Neural cell (in vitro differentiated cells): ENCODE data around the gene REC8. TPM values are rescaled to one million over a fixed set of nuclear protein-coding genes. Genes with fewer than 3 reads are reported as not detected.

Experiments
- H2AFZ ChIP-seq: fragments of 200-600, 300-800 bp; sonication (generic), shearing (Covaris generic); 2 replicates; pipeline ENCODE4 v1.6.0; 2014; ENCODE audit warnings: low read depth, mild to moderate bottlenecking, antibody characterized with exemption, low read length, moderate library complexity
- H3F3A ChIP-seq: fragments of 200-600 bp; shearing (Covaris generic); 2 replicates; pipeline ENCODE4 v1.6.1; 2016; ENCODE audit warnings: mild to moderate bottlenecking, moderate library complexity, mixed read lengths, antibody characterized with exemption, low read length; ENCODE audit not compliant: insufficient read depth, poor library complexity, severe bottlenecking
- H3K27ac ChIP-seq: fragments of 200-600, 300-800 bp; sonication (generic), shearing (Covaris generic); 2 replicates; pipeline ENCODE4 v1.5.1; 2014; ENCODE audit warnings: mild to moderate bottlenecking, low read length, moderate library complexity
- H3K27me3 ChIP-seq: fragments of 300-800, 200-600 bp; sonication (generic), shearing (Covaris generic); 2 replicates; pipeline ENCODE4 v1.6.0; 2014; ENCODE audit warnings: mild to moderate bottlenecking, low read depth, low read length, moderate library complexity; ENCODE audit not compliant: insufficient read depth
- H3K36me3 ChIP-seq: fragments of 300-800, 200-600 bp; sonication (generic), shearing (Covaris generic); 2 replicates; pipeline ENCODE4 v1.5.1; 2014; ENCODE audit warnings: mild to moderate bottlenecking, antibody characterized with exemption, low read length, moderate library complexity; ENCODE audit not compliant: insufficient read depth
- H3K4me2 ChIP-seq: fragments of 300-800, 200-600 bp; sonication (generic), shearing (Covaris generic); 2 replicates; pipeline ENCODE4 v1.6.0; 2014; ENCODE audit warnings: mild to moderate bottlenecking, low read length
- H3K4me3 ChIP-seq: fragments of 300-800, 200-600 bp; sonication (generic), shearing (Covaris generic); 2 replicates; pipeline ENCODE4 v1.5.1; 2014; ENCODE audit warnings: mild to moderate bottlenecking, low read length, moderate library complexity
- H3K79me2 ChIP-seq: fragments of 200-600 bp; shearing (Covaris generic); replicated peaks from 2 replicates; pipeline ENCODE4 v1.6.0; 2014; ENCODE audit warnings: mild to moderate bottlenecking, low read length, moderate library complexity; ENCODE audit not compliant: insufficient read depth
- H3K9ac ChIP-seq: fragments of 300-800, 200-600 bp; sonication (generic), shearing (Covaris generic); 2 replicates; pipeline ENCODE4 v1.6.1; 2016; ENCODE audit warnings: mild to moderate bottlenecking, low read length, mixed read lengths
- H3K9me2 ChIP-seq: fragments of 200-600 bp; shearing (Covaris generic); 2 replicates; pipeline ENCODE4 v1.6.1; 2016; ENCODE audit warnings: mild to moderate bottlenecking, low read length, mixed read lengths; ENCODE audit not compliant: insufficient read depth
- H3K9me3 ChIP-seq: fragments of 200-600, 300-800 bp; sonication (generic), shearing (Covaris generic); 2 replicates; pipeline ENCODE4 v1.6.1; 2016; ENCODE audit warnings: mild to moderate bottlenecking, mixed run types, low read length, moderate library complexity, mixed read lengths
- H4K20me1 ChIP-seq: fragments of 200-600 bp; shearing (Covaris generic); 2 replicates; pipeline ENCODE4 v1.6.1; 2016; ENCODE audit warnings: mild to moderate bottlenecking, mixed run types; ENCODE audit not compliant: insufficient read depth
- CTCF ChIP-seq: fragments of 450-650 bp; IDR thresholded peaks from 2 replicates; pipeline ENCODE4 v1.5.1; 2014; ENCODE audit warnings: antibody characterized with exemption, mild to moderate bottlenecking, moderate library complexity; ENCODE audit not compliant: poor library complexity, severe bottlenecking
- EP300 ChIP-seq: fragments of 450-650 bp; conservative IDR thresholded peaks from 2 replicates; pipeline ENCODE4 v1.6.1; 2014; ENCODE audit warnings: antibody characterized with exemption, mild to moderate bottlenecking, moderate library complexity; ENCODE audit not compliant: poor library complexity, severe bottlenecking
- EZH2 ChIP-seq: fragments of 200-600, 300-800 bp; shearing (Covaris generic), sonication (generic); IDR thresholded peaks from 2 replicates; pipeline ENCODE4 v1.6.1; 2014; ENCODE audit warnings: antibody characterized with exemption, low read length, borderline replicate concordance, mild to moderate bottlenecking; ENCODE audit not compliant: insufficient read depth, poor library complexity, severe bottlenecking
- MXI1 ChIP-seq: fragments of 450-650 bp; conservative IDR thresholded peaks from 2 replicates; pipeline ENCODE4 v1.6.1; 2014; ENCODE audit warnings: antibody characterized with exemption, mild to moderate bottlenecking; ENCODE audit not compliant: poor library complexity, severe bottlenecking
- POLR2AphosphoS5 ChIP-seq: IDR thresholded peaks from 2 replicates; pipeline ENCODE4 v1.6.1; 2012
- RAD21 ChIP-seq: fragments of 450-650 bp; conservative IDR thresholded peaks from 2 replicates; pipeline ENCODE4 v1.6.1; 2014; ENCODE audit warnings: antibody characterized with exemption, mild to moderate bottlenecking, moderate library complexity
- REST ChIP-seq: IDR thresholded peaks from 2 replicates; pipeline ENCODE4 v1.6.1; 2012; ENCODE audit warnings: borderline replicate concordance
- SMC3 ChIP-seq: fragments of 450-650 bp; conservative IDR thresholded peaks from 2 replicates; pipeline ENCODE4 v1.6.1; 2014; ENCODE audit warnings: antibody characterized with exemption, mild to moderate bottlenecking, moderate library complexity; ENCODE audit not compliant: poor library complexity
- TAF1 ChIP-seq: IDR thresholded peaks from 2 replicates; pipeline ENCODE4 v1.6.1; 2012; ENCODE audit warnings: low read depth
- polyA plus RNA-seq: library from polyadenylated mRNA; depleted of rRNA; stranded (reverse); fragments of >200 nt; gene quantifications from 2 replicates; pipeline ENCODE4 v1.2.3, GENCODE V29; 2014

REC8 gene
- polyA plus RNA-seq, 1 donor from 2014 or later = 18.5 TPM

GRCh38 chr14:24186831-24187538 lies 15.1 kb downstream of the REC8 start:
- TF ChIP-seq POLR2AphosphoS5 (no peak), EP300 (no peak), EZH2 (no peak), CTCF (no peak), TAF1 (no peak), RAD21 (no peak), MXI1 (no peak), SMC3 (no peak), REST (no peak)
- Histone ChIP-seq H3K27me3 (no peaks in the 10 kb centered on the region), H3F3A (no peaks in the 10 kb centered on the region), H3K36me3 (no peaks in the 10 kb centered on the region), H2AFZ (no peak overlapping the region), H3K4me3 (peak overlapping the region; percentile 92), H3K79me2 (peaks cover 3% of the 10 kb centered on the region), H3K27ac (no peak overlapping the region), H3K4me2 (no peak overlapping the region), H3K9me3 (no peaks in the 10 kb centered on the region), H3K9me2 (no peaks in the 10 kb centered on the region), H4K20me1 (peaks cover 4% of the 10 kb centered on the region), H3K9ac (no peak overlapping the region)

DNA sequence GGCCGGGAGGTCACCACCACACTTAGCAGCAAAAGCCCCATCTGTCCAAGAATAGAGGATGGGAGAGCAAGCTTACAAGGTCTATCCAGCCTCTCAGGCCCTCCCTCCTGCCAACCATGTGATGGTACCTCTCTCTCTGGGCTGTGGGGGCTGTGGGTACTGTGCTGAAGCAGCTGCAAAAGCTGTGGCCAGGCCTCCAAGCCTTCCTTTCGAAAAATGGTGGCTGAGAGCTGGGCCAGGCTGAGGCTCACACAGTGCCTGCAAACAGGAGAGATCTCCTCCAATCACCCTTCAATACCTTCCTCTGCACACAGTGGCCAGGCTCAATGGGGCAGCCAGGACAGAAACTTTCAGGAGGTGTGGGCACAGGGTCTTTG lies 15.6 kb downstream of the REC8 start:
- Histone ChIP-seq H3K9me2 (no peaks in the 10 kb centered on the region), H3K79me2 (peaks cover 3% of the 10 kb centered on the region), H3K4me2 (peak overlapping the region; percentile 84), H3K9me3 (no peaks in the 10 kb centered on the region), H3F3A (no peaks in the 10 kb centered on the region), H3K4me3 (peak overlapping the region; percentile 92), H3K27ac (no peak overlapping the region), H3K27me3 (no peaks in the 10 kb centered on the region), H3K9ac (no peak overlapping the region), H4K20me1 (peaks cover 4% of the 10 kb centered on the region), H2AFZ (no peak overlapping the region), H3K36me3 (no peaks in the 10 kb centered on the region)
- TF ChIP-seq RAD21 (no peak), MXI1 (no peak), CTCF (no peak), SMC3 (no peak), TAF1 (no peak), REST (no peak), EZH2 (no peak), EP300 (no peak), POLR2AphosphoS5 (no peak)
